ENCODE measurements around the gene ERAP2.
"Not testable (repeated sequence)": the region's sequence is repeated elsewhere in the genome, so short reads cannot be mapped to it uniquely, and the experiment has no call there.

GRCh38 chr5:96841931-96842330 lies 34.4 kb upstream of the ERAP2 start:
- not testable (repeated sequence) for TF ChIP-seq POLR2AphosphoS5 (IDR thresholded peaks at IDR 0.05; ENCODE audit: borderline replicate concordance, low read depth, low read length); EZH2 (IDR thresholded peaks at IDR 0.05)
